OCI-LY1 (cell line): ENCODE results near the gene SLC6A19.

Source experiments
- CTCF ChIP-seq: fragments of 200-600 bp; sonication (generic), shearing (Covaris generic); IDR thresholded peaks from 2 replicates; pipeline ENCODE4 v1.5.1; 2017; ENCODE audit warnings: mild to moderate bottlenecking, antibody characterized with exemption, low read length, moderate library complexity, mixed read lengths
- EZH2 ChIP-seq: fragments of 200-600 bp; sonication (generic), shearing (Covaris generic); IDR thresholded peaks from 2 replicates; pipeline ENCODE4 v1.8.0; 2017; ENCODE audit warnings: borderline replicate concordance, mixed run types, mild to moderate bottlenecking, antibody characterized with exemption, low read length, moderate library complexity, mixed read lengths

- no peak for TF ChIP-seq CTCF
- TF ChIP-seq EZH2: no peak
These were observed 25.5 kb upstream of the SLC6A19 start for GRCh38 chr5:1175801-1176472.
